Fibroblast of pulmonary artery (primary cell): Measurements from ENCODE around the gene C2CD4A.
A peak's percentile ranks its signal among the peaks of the same experiment; 100 is the strongest.

Source experiments
- DNase-seq: peaks from one replicate; pipeline ENCODE4 v3.0.0-alpha.2; 2010; ENCODE audit warnings: low read depth
- H3K4me3 ChIP-seq: replicated peaks from 2 replicates; pipeline ENCODE4 v1.5.1; 2011; ENCODE audit warnings: low read depth, mild to moderate bottlenecking, control low read depth, low read length, moderate library complexity
- TF ChIP-seq, protein P1 (sequence below): IDR thresholded peaks from 2 replicates; pipeline ENCODE4 v1.5.1; 2011; ENCODE audit warnings: mild to moderate bottlenecking, control low read depth, low read length, inconsistent platforms; ENCODE audit errors: missing control alignments

Gene C2CD4A

DNA sequence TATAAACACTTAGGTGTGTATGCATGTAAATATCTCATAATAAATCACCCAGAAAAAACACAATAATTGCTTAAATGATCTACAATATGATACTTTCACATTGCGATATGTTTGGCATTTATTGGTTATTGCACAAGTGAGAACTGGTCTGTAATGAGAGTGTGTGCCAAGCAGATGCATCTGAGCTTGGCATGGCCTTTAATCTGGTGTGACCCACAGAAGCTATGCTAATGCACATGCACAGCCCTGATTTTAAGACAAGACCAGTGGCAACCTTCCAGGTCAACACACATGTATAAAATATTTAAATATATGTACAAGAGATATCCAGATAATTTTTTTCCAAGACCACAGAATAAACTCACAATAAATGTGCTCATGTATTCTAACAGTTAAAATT is 42.7 kb downstream of the C2CD4A start:
- TF ChIP-seq, protein P1, sequence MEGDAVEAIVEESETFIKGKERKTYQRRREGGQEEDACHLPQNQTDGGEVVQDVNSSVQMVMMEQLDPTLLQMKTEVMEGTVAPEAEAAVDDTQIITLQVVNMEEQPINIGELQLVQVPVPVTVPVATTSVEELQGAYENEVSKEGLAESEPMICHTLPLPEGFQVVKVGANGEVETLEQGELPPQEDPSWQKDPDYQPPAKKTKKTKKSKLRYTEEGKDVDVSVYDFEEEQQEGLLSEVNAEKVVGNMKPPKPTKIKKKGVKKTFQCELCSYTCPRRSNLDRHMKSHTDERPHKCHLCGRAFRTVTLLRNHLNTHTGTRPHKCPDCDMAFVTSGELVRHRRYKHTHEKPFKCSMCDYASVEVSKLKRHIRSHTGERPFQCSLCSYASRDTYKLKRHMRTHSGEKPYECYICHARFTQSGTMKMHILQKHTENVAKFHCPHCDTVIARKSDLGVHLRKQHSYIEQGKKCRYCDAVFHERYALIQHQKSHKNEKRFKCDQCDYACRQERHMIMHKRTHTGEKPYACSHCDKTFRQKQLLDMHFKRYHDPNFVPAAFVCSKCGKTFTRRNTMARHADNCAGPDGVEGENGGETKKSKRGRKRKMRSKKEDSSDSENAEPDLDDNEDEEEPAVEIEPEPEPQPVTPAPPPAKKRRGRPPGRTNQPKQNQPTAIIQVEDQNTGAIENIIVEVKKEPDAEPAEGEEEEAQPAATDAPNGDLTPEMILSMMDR, result no peak
- no peak overlapping the region for H3K4me3 ChIP-seq
- DNase-seq, result no peak

DNA sequence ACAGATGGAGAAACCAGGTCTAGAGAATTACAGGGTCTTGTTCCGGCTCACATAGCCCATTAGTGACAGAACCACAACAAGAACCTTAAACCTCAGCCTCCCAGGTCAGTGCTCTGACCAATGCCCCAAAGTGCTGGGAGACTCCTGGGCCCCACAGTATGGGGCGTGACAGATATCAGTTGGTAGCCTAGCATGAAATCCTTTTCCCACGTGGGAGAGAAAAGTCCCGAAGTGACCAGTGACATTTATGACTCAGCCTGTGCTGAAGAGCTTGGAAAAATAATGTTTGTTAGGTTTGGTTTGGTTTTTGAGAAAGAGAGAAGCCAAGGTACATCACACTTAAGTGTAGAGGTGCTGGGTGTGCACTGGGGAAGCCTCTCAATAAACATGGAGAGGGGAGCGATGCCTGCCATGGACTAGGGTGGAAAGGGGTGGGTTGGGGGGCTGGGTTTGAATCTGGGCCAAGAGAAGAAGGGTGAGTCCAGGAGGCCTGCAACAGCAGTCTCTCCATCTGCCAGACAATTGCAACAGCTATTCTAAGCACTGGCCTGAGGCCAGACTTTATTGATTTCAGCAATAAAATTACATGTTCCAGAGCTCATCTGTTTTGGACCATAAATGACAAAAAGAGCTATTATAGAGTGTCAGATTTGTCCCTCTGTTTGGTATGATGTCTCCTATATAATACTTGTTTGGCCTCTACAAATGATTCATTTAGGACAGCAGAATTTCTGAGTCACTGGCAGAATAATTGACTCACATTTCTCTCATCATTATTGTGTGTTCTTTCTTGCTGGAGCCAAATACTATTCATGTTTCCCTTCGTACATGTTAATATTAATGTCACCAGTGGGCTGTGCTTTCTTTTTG is 43.4 kb downstream of the C2CD4A start:
- H3K4me3 ChIP-seq, result no peak overlapping the region
- DNase-seq, result peak; percentile 78
- TF ChIP-seq, protein P1, result no peak

DNA sequence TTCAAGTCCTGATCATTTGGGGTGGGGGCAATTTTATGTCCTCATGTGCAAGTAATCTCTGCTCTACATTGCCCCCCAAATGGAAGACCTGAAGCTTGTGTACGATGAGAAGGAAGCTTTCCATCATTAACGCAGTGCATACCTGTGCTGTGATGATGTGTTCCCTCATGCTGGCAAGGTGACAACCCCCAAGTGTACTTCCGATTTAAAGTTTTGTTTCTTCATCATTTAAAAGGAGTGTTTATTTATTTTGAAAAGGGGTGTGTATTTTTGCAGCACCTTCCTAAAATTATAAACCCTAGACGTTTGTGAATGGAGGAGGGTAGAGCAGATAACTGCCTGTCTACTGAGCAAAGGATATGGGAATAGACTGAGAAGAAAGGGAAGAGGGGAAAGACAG is 45.3 kb downstream of the C2CD4A start:
- no peak for DNase-seq
- H3K4me3 ChIP-seq, result no peak overlapping the region
- TF ChIP-seq, protein P1, result no peak

DNA sequence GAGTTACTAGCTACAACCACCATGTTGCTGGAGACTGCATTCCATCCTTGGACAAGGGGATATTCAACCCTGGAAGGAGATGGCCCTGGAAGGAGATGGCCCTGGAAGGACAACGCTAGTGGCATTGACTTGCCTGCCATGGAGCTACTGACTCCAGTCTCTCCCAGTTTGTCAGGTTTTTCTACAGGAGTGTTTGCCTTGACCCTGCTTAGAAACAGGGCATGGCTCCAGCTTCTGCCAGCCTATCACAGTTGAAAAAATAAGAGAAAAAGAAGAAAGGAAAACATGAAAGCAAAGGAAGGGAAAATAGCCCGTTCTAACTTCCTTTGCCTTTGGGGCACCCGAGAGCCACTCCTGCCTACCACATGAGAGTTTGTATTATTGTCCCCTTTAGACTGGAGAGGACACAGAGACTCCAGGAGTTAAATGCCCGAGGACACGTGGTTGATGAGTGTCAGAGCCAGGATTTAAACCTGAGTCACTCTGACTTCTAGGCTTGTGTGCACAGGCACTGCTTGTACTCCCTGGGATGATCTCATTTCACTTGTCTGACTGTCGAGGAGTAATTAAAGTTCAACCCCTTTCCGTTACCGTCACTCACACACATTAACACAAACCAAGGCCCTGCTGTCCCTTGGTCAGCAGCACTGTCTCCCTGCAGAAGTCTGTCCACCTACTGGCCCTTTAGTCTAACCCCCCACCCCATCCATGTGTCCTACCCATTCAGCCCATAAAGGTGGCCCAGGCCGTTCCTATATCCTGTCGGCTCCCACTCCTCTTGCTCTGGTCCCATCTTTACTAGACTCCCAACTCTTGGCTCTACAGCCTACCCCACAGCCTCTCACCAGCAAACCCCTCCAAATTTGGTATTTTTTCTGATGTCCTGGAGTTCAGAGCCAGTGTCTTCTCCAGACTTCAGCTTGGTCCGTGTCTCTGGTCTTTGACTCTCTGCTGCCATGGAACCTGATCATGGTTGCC is 46.1 kb downstream of the C2CD4A start:
- H3K4me3 ChIP-seq, result no peak overlapping the region
- TF ChIP-seq, protein P1, result no peak
- peak; percentile 90 for DNase-seq

DNA sequence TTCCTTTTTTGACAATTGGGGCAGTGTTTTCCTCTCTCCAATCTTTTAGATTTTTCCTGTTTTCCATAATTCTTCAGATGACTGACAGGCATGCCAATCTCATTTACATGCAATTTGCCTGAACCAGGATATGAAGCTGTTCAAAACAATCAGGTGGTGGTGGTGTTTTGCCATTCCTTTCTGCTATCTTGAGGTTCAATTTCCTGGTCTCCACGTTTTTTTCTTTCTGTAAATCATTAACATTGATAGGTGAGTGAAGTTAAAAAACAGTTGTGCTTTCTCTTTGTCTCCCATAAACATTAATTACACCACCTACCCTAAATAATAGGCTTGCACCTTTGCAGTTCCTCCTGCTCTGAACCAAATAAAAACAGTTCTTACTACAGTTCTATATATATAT is 49.1 kb downstream of the C2CD4A start:
- no peak for DNase-seq
- TF ChIP-seq, protein P1, result no peak
- H3K4me3 ChIP-seq, result no peak overlapping the region

DNA sequence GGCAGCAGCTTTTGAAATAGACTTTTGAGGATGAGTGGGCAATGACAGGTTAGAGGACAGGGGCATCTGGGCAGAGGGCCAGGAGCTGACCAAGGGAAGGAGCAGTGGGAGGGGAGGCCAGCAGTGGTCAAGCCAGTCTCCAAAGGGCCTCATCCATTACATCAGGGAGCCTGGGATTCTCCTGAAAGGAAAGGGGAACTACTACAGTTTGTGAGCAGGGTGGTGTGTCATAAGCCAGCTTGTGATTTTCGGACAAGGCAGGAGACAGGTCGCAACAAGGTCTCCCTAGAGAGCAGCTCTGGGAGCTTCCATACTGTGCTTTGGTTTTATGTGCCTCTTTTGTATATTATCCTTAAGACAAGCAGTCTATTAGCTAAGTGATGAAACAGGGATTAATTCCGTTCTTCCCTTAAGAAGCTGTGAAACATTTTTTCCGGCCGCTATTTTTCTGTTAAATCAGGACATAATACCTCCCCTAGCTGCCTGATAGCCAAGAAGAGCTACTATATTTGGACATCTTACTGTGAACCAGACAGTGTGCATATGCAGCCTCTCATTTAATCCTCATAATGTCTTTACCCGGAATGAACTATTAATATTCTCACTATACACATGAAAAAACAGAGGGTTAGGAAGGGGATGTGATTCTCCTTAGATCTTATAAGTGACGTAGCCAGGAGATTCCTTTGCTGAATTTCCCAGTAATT is 51.9 kb downstream of the C2CD4A start:
- no peak overlapping the region for H3K4me3 ChIP-seq
- TF ChIP-seq, protein P1, result no peak
- no peak for DNase-seq
